ENCODE data around the gene CIB4. TPM values are rescaled to one million over a fixed set of nuclear protein-coding genes. Genes with fewer than 3 reads are reported as not detected.

The CIB4 gene
- total RNA-seq, 5 donors from 2014 or later (not counting 1 experiment from before 2014, with no cell fraction given): not detected

DNA sequence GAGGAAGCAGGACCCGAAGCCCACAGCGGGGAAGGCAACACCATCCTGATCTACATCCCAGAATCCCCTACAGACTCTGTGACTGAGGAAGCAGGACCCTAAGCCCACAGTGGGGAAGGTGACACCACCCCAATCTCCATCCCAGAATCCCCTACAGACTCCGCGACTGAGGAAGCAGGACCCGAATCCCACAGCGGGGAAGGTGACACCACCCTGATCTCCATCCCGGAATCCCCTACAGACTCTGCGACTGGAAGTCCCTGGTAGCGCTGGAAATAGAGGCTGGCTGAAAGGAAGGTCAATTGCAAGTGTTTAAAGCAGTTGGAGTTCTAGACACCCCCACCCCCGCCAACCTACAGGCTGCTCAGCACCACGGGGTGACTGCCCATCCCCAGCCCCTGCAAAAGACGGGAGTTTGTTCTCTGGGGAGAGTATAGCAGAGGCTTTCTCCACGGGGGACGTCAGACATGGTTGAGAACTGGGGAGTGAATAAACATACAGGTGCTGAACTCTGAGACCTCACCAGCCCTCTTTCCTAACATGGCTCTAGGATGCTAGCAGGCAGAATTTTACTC, 21.0 kb downstream of the CIB4 start:
- H3K4me3 Mint-ChIP-seq: no peak overlapping the region
- CTCF ChIA-PET: interaction anchor here in 1 of 2 donors (0.6 kb wide), 1 partner anchor 388 kb away, joined by 3 read pairs; no protein-coding TSS in a partner anchor
- H3K36me3 Mint-ChIP-seq: no peaks in the 10 kb centered on the region
- ATAC-seq (replicated peaks in 1 of 4) (no peak), DNase-seq (no peak)
- H3K4me1 Mint-ChIP-seq: peaks cover 3 to 7% (median 4%) of the 10 kb centered on the region in 3 donors
- no CpG with 5 or more reads among the region's 14 CpGs for WGBS (ENCODE audit: insufficient coverage)
- Histone ChIP-seq H3K4me1 (ENCODE audit: control insufficient read depth in 1 of 2, extremely low read depth in 1 of 2, insufficient read depth in 2 of 2, low read length in 2 of 2) (peaks cover 0 to 7% of the 10 kb centered on the region in 2 experiments), H3K9me3 (no peaks in the 10 kb centered on the region), H3K27ac (ENCODE audit: low read length) (no peak overlapping the region), H3K4me3 (ENCODE audit: control insufficient read depth in 1 of 2, extremely low read depth in 1 of 2, low read length in 1 of 2) (no peak overlapping the region), H3K27me3 (replicated peaks in 1 of 2; ENCODE audit: control insufficient read depth in 2 of 2, extremely low read depth in 1 of 2, insufficient read depth in 2 of 2, low read length in 1 of 2) (peaks cover 0 to 46% of the 10 kb centered on the region in 2 experiments), H3K36me3 (ENCODE audit: control insufficient read depth in 2 of 2, extremely low read depth in 1 of 2, insufficient read depth in 1 of 2, low read length in 1 of 2) (no peaks in the 10 kb centered on the region)
- peaks cover 0 to 6% (median 0%) of the 10 kb centered on the region in 3 donors for H3K9me3 Mint-ChIP-seq
- H3K27ac Mint-ChIP-seq: no peak overlapping the region
- peaks cover 7 to 29% of the 10 kb centered on the region in 2 donors for H3K27me3 Mint-ChIP-seq
- POLR2A ChIA-PET: no interaction called here

DNA sequence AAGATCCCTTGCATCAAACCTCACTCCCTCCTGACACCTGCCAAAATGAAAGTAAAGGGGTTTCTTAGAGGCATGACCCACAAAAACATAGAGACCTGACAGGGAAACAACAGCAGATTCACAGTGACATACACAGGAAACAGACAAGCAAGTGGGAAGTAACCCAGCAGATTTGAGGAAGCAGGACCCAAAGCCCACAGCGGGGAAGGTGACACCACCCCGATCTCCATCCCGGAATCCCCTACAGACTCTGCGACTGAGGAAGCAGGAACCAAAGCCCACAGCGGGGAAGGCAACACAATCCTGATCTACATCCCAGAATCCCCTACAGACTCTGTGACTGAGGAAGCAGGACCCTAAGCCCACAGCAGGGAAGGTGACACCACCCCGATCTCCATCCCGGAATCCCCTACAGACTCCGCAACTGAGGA, 21.6 kb downstream of the CIB4 start:
- H3K27ac ChIP-seq (ENCODE audit: low read length): no peak overlapping the region
- ATAC-seq (replicated peaks in 1 of 4) (no peak), DNase-seq (no peak)
- 40% methylated on average over 8 of the region's 8 CpGs for WGBS (ENCODE audit: insufficient coverage)
- Mint-ChIP-seq H3K9me3 (peaks cover 0 to 6% (median 0%) of the 10 kb centered on the region in 3 donors), H3K36me3 (no peaks in the 10 kb centered on the region), H3K4me1 (peaks cover 3 to 7% (median 4%) of the 10 kb centered on the region in 3 donors), H3K27ac (no peak overlapping the region), H3K27me3 (peaks cover 7 to 33% of the 10 kb centered on the region in 2 donors), H3K4me3 (no peak overlapping the region)
- ChIA-PET CTCF (no interaction called here), POLR2A (no interaction called here)
- no peaks in the 10 kb centered on the region for H3K36me3 ChIP-seq (ENCODE audit: control insufficient read depth in 2 of 2, extremely low read depth in 1 of 2, insufficient read depth in 1 of 2, low read length in 1 of 2)
- H3K4me3 ChIP-seq (ENCODE audit: control insufficient read depth in 1 of 2, extremely low read depth in 1 of 2, low read length in 1 of 2): no peak overlapping the region
- H3K27me3 ChIP-seq (replicated peaks in 1 of 2; ENCODE audit: control insufficient read depth in 2 of 2, extremely low read depth in 1 of 2, insufficient read depth in 2 of 2, low read length in 1 of 2): peaks cover 0 to 51% of the 10 kb centered on the region in 2 experiments
- no peaks in the 10 kb centered on the region for H3K9me3 ChIP-seq
- H3K4me1 ChIP-seq (ENCODE audit: control insufficient read depth in 1 of 2, extremely low read depth in 1 of 2, insufficient read depth in 2 of 2, low read length in 2 of 2): peaks cover 0 to 7% of the 10 kb centered on the region in 2 experiments

DNA sequence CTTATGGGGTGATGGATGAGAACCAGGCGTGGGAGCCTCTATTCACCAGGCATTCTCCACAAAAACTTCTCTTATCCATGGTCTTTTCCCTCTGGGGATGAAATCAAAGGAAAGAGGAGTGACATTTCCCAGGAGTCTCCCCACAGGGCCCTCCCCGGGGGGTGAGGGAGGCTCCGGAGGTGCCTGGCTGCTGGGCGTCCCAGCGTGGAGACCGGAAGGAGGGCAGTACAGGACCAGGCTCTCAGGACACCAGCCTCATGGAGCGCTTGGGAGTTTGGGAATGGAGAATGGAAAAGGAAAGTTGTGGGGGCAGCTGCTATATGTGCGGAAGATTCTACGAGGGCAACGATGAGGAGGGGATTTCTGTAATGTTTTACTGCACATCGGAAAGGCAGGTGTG, 22.1 kb downstream of the CIB4 start:
- Histone ChIP-seq H3K4me3 (ENCODE audit: control insufficient read depth in 1 of 2, extremely low read depth in 1 of 2, low read length in 1 of 2) (no peak overlapping the region), H3K4me1 (ENCODE audit: control insufficient read depth in 1 of 2, extremely low read depth in 1 of 2, insufficient read depth in 2 of 2, low read length in 2 of 2) (peaks cover 0 to 7% of the 10 kb centered on the region in 2 experiments), H3K27ac (ENCODE audit: low read length) (no peak overlapping the region), H3K9me3 (no peaks in the 10 kb centered on the region), H3K36me3 (ENCODE audit: control insufficient read depth in 2 of 2, extremely low read depth in 1 of 2, insufficient read depth in 1 of 2, low read length in 1 of 2) (no peaks in the 10 kb centered on the region), H3K27me3 (replicated peaks in 1 of 2; ENCODE audit: control insufficient read depth in 2 of 2, extremely low read depth in 1 of 2, insufficient read depth in 2 of 2, low read length in 1 of 2) (peaks cover 0 to 55% of the 10 kb centered on the region in 2 experiments)
- H3K27ac Mint-ChIP-seq: no peak overlapping the region
- H3K4me3 Mint-ChIP-seq: no peak overlapping the region
- H3K27me3 Mint-ChIP-seq: peaks cover 7 to 33% of the 10 kb centered on the region in 2 donors
- ATAC-seq (replicated peaks in 1 of 4) (no peak), DNase-seq (no peak)
- ChIA-PET CTCF (no interaction called here), POLR2A (no interaction called here)
- 98% methylated on average over 5 of the region's 11 CpGs for WGBS (ENCODE audit: insufficient coverage)
- no peaks in the 10 kb centered on the region for H3K36me3 Mint-ChIP-seq
- peaks cover 0 to 6% (median 0%) of the 10 kb centered on the region in 3 donors for H3K9me3 Mint-ChIP-seq
- H3K4me1 Mint-ChIP-seq: peaks cover 3 to 7% (median 4%) of the 10 kb centered on the region in 3 donors

DNA sequence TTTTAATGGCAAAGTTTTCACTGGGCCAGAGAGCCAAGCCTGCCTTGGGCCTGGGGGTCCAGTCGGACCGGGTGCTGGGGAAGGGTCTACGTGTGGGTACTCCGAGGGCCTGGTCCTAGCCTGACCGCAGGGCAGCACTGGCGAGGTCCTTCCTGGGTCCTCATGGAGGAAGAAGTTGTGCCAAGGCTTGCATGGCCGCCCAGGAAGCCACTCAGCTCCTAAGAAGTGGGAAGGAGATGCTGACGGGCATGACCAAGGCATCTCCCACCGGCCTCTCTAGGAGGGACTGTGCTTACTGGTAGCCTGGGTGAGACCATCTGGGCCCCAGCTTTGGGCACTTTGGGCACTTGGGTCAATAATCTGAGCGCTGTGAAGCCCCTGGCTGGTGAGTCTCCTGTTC, 22.6 kb downstream of the CIB4 start:
- peaks cover 0 to 7% of the 10 kb centered on the region in 2 experiments for H3K4me1 ChIP-seq (ENCODE audit: control insufficient read depth in 1 of 2, extremely low read depth in 1 of 2, insufficient read depth in 2 of 2, low read length in 2 of 2)
- Mint-ChIP-seq H3K27me3 (peaks cover 7 to 35% of the 10 kb centered on the region in 2 donors), H3K9me3 (peaks cover 0 to 6% (median 0%) of the 10 kb centered on the region in 3 donors), H3K4me1 (peaks cover 3 to 7% (median 4%) of the 10 kb centered on the region in 3 donors), H3K4me3 (no peak overlapping the region), H3K36me3 (no peaks in the 10 kb centered on the region), H3K27ac (no peak overlapping the region)
- 82% methylated on average over 10 of the region's 10 CpGs for WGBS (ENCODE audit: insufficient coverage)
- no peak overlapping the region for H3K4me3 ChIP-seq (ENCODE audit: control insufficient read depth in 1 of 2, extremely low read depth in 1 of 2, low read length in 1 of 2)
- ChIA-PET CTCF (no interaction called here), POLR2A (no interaction called here)
- DNase-seq (no peak), ATAC-seq (replicated peaks in 1 of 4) (no peak)
- no peaks in the 10 kb centered on the region for H3K9me3 ChIP-seq
- H3K36me3 ChIP-seq (ENCODE audit: control insufficient read depth in 2 of 2, extremely low read depth in 1 of 2, insufficient read depth in 1 of 2, low read length in 1 of 2): no peaks in the 10 kb centered on the region
- H3K27ac ChIP-seq (ENCODE audit: low read length): no peak overlapping the region
- peaks cover 0 to 57% of the 10 kb centered on the region in 2 experiments for H3K27me3 ChIP-seq (replicated peaks in 1 of 2; ENCODE audit: control insufficient read depth in 2 of 2, extremely low read depth in 1 of 2, insufficient read depth in 2 of 2, low read length in 1 of 2)

DNA sequence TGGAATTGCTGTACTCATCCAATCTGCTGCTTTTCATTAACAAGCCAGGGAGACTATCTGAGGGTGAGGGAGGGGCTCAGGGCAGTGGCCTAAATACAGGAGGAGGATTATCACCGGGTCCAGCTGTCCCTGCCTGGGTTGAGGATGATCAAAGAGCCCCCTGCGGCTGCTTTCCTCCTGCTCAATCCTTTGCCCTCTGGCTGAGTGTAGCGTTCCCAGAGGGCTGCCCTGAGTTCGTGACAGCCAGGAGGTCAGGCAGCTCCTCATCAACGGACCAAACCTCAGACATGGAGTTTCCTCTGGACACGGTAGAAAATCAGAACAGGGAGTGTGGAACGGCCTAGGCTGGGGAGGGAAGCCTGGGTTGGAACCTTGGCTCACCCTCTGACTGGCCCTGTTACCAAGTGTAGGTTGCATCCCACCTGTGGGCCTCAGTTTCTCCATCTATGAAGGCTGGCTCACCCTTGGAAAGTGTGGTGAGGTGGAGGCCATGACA, 23.5 kb downstream of the CIB4 start:
- peaks cover 0 to 6% (median 0%) of the 10 kb centered on the region in 3 donors for H3K9me3 Mint-ChIP-seq
- Histone ChIP-seq H3K4me1 (ENCODE audit: control insufficient read depth in 1 of 2, extremely low read depth in 1 of 2, insufficient read depth in 2 of 2, low read length in 2 of 2) (peaks cover 0 to 7% of the 10 kb centered on the region in 2 experiments), H3K27ac (ENCODE audit: low read length) (no peak overlapping the region), H3K9me3 (no peaks in the 10 kb centered on the region), H3K27me3 (replicated peaks in 1 of 2; ENCODE audit: control insufficient read depth in 2 of 2, extremely low read depth in 1 of 2, insufficient read depth in 2 of 2, low read length in 1 of 2) (peaks cover 0 to 64% of the 10 kb centered on the region in 2 experiments), H3K4me3 (ENCODE audit: control insufficient read depth in 1 of 2, extremely low read depth in 1 of 2, low read length in 1 of 2) (no peak overlapping the region), H3K36me3 (ENCODE audit: control insufficient read depth in 2 of 2, extremely low read depth in 1 of 2, insufficient read depth in 1 of 2, low read length in 1 of 2) (no peaks in the 10 kb centered on the region)
- no peak overlapping the region for H3K4me3 Mint-ChIP-seq
- ChIA-PET CTCF (no interaction called here), POLR2A (no interaction called here)
- H3K27me3 Mint-ChIP-seq: peaks cover 7 to 35% of the 10 kb centered on the region in 2 donors
- H3K36me3 Mint-ChIP-seq: no peaks in the 10 kb centered on the region
- 70% methylated on average over 7 of the region's 7 CpGs for WGBS (ENCODE audit: insufficient coverage)
- H3K27ac Mint-ChIP-seq: no peak overlapping the region
- ATAC-seq (replicated peaks in 1 of 4): no peak
- H3K4me1 Mint-ChIP-seq: peaks cover 3 to 7% (median 4%) of the 10 kb centered on the region in 3 donors
- no peak for DNase-seq

DNA sequence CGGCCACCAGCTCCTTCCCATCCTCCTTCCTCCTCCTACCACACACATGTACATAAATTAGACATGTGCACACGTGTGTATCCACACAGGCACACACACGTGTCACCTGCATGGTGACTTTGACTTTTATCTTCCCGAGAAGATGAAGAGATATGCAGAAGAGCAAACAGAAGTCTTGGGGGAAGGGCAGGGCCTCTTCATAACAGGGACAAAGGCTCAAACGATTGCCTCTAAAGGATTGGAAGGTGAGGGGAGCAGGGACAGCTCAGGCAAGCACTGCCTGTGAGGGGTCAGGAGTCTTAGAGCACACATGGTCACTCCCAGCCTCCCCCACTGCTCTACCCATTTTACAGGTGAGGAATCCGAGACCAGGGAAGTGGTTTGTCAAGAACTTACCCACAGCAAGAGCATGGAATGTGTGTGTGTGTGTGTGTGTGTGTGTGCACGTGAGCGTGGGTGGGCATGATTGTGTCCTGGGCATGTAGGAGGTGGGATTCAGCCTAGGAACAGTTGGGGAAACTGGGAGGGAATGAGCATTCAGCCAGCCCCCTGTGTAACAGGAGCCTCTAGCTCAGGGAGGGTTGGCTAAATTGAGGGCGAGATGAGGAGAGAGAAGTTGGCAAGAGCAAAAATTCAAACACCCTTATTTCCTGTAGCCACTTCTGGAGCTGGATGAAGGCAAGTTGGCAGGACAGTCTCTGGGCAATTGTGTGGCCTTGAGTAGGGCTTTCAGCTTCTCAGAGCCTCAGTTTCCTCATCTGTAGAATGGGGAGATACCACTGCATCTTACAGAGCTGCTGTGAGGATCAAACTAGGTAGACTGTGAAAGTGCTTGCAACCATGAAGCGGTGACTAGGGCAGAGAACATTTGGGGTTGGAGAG, 24.2 kb downstream of the CIB4 start:
- no peak overlapping the region for H3K4me3 Mint-ChIP-seq
- ATAC-seq (replicated peaks in 1 of 4) (no peak), DNase-seq (no peak)
- ChIA-PET CTCF (no interaction called here), POLR2A (no interaction called here)
- no peak overlapping the region for H3K27ac Mint-ChIP-seq
- Histone ChIP-seq H3K36me3 (ENCODE audit: control insufficient read depth in 2 of 2, extremely low read depth in 1 of 2, insufficient read depth in 1 of 2, low read length in 1 of 2) (no peaks in the 10 kb centered on the region), H3K9me3 (no peaks in the 10 kb centered on the region), H3K27ac (ENCODE audit: low read length) (no peak overlapping the region), H3K27me3 (replicated peaks in 1 of 2; ENCODE audit: control insufficient read depth in 2 of 2, extremely low read depth in 1 of 2, insufficient read depth in 2 of 2, low read length in 1 of 2) (peaks cover 0 to 70% of the 10 kb centered on the region in 2 experiments), H3K4me3 (ENCODE audit: control insufficient read depth in 1 of 2, extremely low read depth in 1 of 2, low read length in 1 of 2) (no peak overlapping the region), H3K4me1 (ENCODE audit: control insufficient read depth in 1 of 2, extremely low read depth in 1 of 2, insufficient read depth in 2 of 2, low read length in 2 of 2) (peaks cover 0 to 7% of the 10 kb centered on the region in 2 experiments)
- peaks cover 3 to 7% (median 4%) of the 10 kb centered on the region in 3 donors for H3K4me1 Mint-ChIP-seq
- H3K36me3 Mint-ChIP-seq: no peaks in the 10 kb centered on the region
- WGBS (ENCODE audit: insufficient coverage): 56% methylated on average over 4 of the region's 10 CpGs
- peaks cover 7 to 35% of the 10 kb centered on the region in 2 donors for H3K27me3 Mint-ChIP-seq
- peaks cover 0 to 6% (median 0%) of the 10 kb centered on the region in 3 donors for H3K9me3 Mint-ChIP-seq

Measured in T-cell (primary cell).